B cell (primary cell): Measurements from ENCODE around the gene PPP1R14B.

Source experiments
- CTCF ChIP-seq: fragments of 200-600 bp; IDR thresholded peaks from one replicate; pipeline ENCODE4 v1.8.0; 2022; ENCODE audit warnings: antibody characterized with exemption, mild to moderate bottlenecking
- EZH2 ChIP-seq: IDR thresholded peaks from 2 replicates; pipeline ENCODE4 v1.6.1; 2012; ENCODE audit warnings: borderline replicate concordance, low read depth, mild to moderate bottlenecking, moderate library complexity, low read length; ENCODE audit not compliant: insufficient read depth, poor library complexity, severe bottlenecking

- TF ChIP-seq CTCF: no peak
- no peak for TF ChIP-seq EZH2
Measured at GRCh38 chr11:64216879-64217278, 29.9 kb downstream of the PPP1R14B start.
